IMR-90 (cell line): Measurements from ENCODE around the gene NOP16. TPM values are rescaled to one million over a fixed set of nuclear protein-coding genes. Genes with fewer than 3 reads are reported as not detected.

Experiments
- ATAC-seq: fragments of 200-7000 bp; cut with Tn5 transposase; 2 replicates; pipeline ENCODE4 v1.9.1; 2020; ENCODE audit warnings: low read depth, mild to moderate bottlenecking, moderate library complexity
- BruUV-seq: library from RNA; stranded (reverse); fragments of 400-500 nt; replicated peaks from 2 replicates; lab custom pipeline; 2021; lab: Mats Ljungman, UMichigan
- CTCF ChIA-PET: fragments of 300-600 bp; formaldehyde crosslinking; extraction: SDS; loops from one replicate; lab custom pipeline; 2021; ENCODE audit warnings: antibody characterized with exemption; lab: Yijun Ruan, JAX
- POLR2A ChIA-PET: fragments of 300-600 bp; sonication (Branson Sonifier 250); formaldehyde crosslinking; loops from one replicate; lab custom pipeline; 2022; ENCODE audit warnings: antibody characterized with exemption; ENCODE audit not compliant: unreplicated experiment; lab: Charles Lee
- DNase-seq: peaks from one replicate; pipeline ENCODE4 v3.0.0; 2013
- H2AFZ ChIP-seq: replicated peaks from 2 replicates; pipeline ENCODE3; 2013; ENCODE audit warnings: low read length, mild to moderate bottlenecking; ENCODE audit not compliant: poor library complexity
- H2AK5ac ChIP-seq: 2 replicates; pipeline ENCODE4 v1.6.1; 2013; ENCODE audit warnings: low read depth, low read length, inconsistent platforms
- H2AK9ac ChIP-seq: replicated peaks from 2 replicates; pipeline ENCODE3; 2013; ENCODE audit warnings: mild to moderate bottlenecking, low read depth, low read length, moderate library complexity; ENCODE audit not compliant: poor library complexity
- H2BK120ac ChIP-seq: 2 replicates; pipeline ENCODE4 v1.6.1; 2013; ENCODE audit warnings: low read depth, low read length, inconsistent platforms
- H2BK15ac ChIP-seq: 3 replicates; pipeline ENCODE4 v1.6.1; 2013; ENCODE audit warnings: low read depth, low read length, inconsistent platforms
- H2BK20ac ChIP-seq: 2 replicates; pipeline ENCODE4 v1.6.1; 2013; ENCODE audit warnings: low read depth, mild to moderate bottlenecking, inconsistent platforms, low read length, moderate library complexity
- H2BK5ac ChIP-seq: 2 replicates; pipeline ENCODE4 v1.6.1; 2013; ENCODE audit warnings: mild to moderate bottlenecking, low read depth, low read length, inconsistent platforms; ENCODE audit not compliant: poor library complexity, severe bottlenecking
- H3K14ac ChIP-seq: replicated peaks from 2 replicates; pipeline ENCODE4 v1.6.1; 2013; ENCODE audit warnings: low read depth, low read length, inconsistent platforms
- H3K18ac ChIP-seq: 2 replicates; pipeline ENCODE4 v1.6.1; 2013; ENCODE audit warnings: low read depth, low read length, control low read depth
- H3K23ac ChIP-seq: 2 replicates; pipeline ENCODE4 v1.6.1; 2013; ENCODE audit warnings: low read depth, low read length, inconsistent platforms
- H3K27ac ChIP-seq: 2 replicates; pipeline ENCODE4 v1.5.1; 2013; ENCODE audit warnings: mild to moderate bottlenecking, control low read depth, low read length; ENCODE audit not compliant: insufficient read depth
- H3K27me3 ChIP-seq: 2 replicates; pipeline ENCODE4 v1.6.1; 2013; ENCODE audit warnings: low read length; ENCODE audit not compliant: control insufficient read depth, insufficient read depth
- H3K36me3 ChIP-seq: 2 replicates; pipeline ENCODE4 v1.6.1; 2013; ENCODE audit warnings: low read length, mixed read lengths; ENCODE audit not compliant: control insufficient read depth, insufficient read depth
- H3K4ac ChIP-seq: 2 replicates; pipeline ENCODE4 v1.6.1; 2013; ENCODE audit warnings: low read depth, low read length, inconsistent platforms
- H3K4me1 ChIP-seq: 2 replicates; pipeline ENCODE4 v1.6.1; 2013; ENCODE audit warnings: low read length, mixed read lengths; ENCODE audit not compliant: control insufficient read depth, insufficient read depth
- H3K4me2 ChIP-seq: 2 replicates; pipeline ENCODE4 v1.6.1; 2013; ENCODE audit warnings: low read depth, mild to moderate bottlenecking, control low read depth, low read length, moderate library complexity
- H3K4me3 ChIP-seq: 2 replicates; pipeline ENCODE4 v1.5.1; 2013; ENCODE audit warnings: low read depth, mild to moderate bottlenecking, control low read depth, low read length, moderate library complexity; ENCODE audit not compliant: insufficient read depth
- H3K56ac ChIP-seq: 2 replicates; pipeline ENCODE4 v1.6.1; 2013; ENCODE audit warnings: low read length, inconsistent platforms; ENCODE audit not compliant: insufficient read depth; ENCODE audit errors: extremely low read depth
- H3K79me1 ChIP-seq, 2 experiments: 2 replicates each; pipeline ENCODE4 v1.6.1; 2013; ENCODE audit warnings: low read length in 2 of 2, inconsistent platforms in 1 of 2, low read depth in 1 of 2
- H3K9ac ChIP-seq: 2 replicates; pipeline ENCODE4 v1.6.1; 2013; ENCODE audit warnings: low read depth, low read length, control low read depth
- H3K9me1 ChIP-seq: 2 replicates; pipeline ENCODE4 v1.6.1; 2013; ENCODE audit warnings: low read length, inconsistent platforms; ENCODE audit not compliant: insufficient read depth
- H3K9me3 ChIP-seq: 2 replicates; pipeline ENCODE4 v1.6.1; 2013; ENCODE audit warnings: low read length; ENCODE audit not compliant: control insufficient read depth, insufficient read depth
- H4K20me1 ChIP-seq: 2 replicates; pipeline ENCODE4 v1.6.1; 2013; ENCODE audit warnings: low read length, inconsistent platforms; ENCODE audit not compliant: insufficient read depth
- H4K5ac ChIP-seq: 2 replicates; pipeline ENCODE4 v1.6.1; 2013; ENCODE audit warnings: mild to moderate bottlenecking, low read depth, low read length, control low read depth
- H4K8ac ChIP-seq, 2 experiments: 2 replicates each; pipeline ENCODE4 v1.6.1; 2013; ENCODE audit warnings: low read depth in 2 of 2, low read length in 2 of 2, control low read depth in 1 of 2, inconsistent platforms in 1 of 2
- H4K91ac ChIP-seq: 2 replicates; pipeline ENCODE4 v1.6.1; 2013; ENCODE audit warnings: low read depth, low read length, inconsistent platforms; ENCODE audit not compliant: insufficient read depth
- CHD1 ChIP-seq: IDR thresholded peaks from 2 replicates; pipeline ENCODE4 v1.6.1; 2012; ENCODE audit warnings: low read depth, low read length, improper control_type of control experiment
- POLR2A ChIP-seq: IDR thresholded peaks from 2 replicates; pipeline ENCODE4 v1.6.1; 2012; ENCODE audit warnings: mild to moderate bottlenecking, low read depth, low read length
- RCOR1 ChIP-seq: IDR thresholded peaks from 2 replicates; pipeline ENCODE4 v1.6.1; 2012; ENCODE audit warnings: mild to moderate bottlenecking, low read length, improper control_type of control experiment; ENCODE audit not compliant: insufficient replicate concordance
- WGBS, 2 experiments: methylation state at CpG; one replicate each; pipeline versions ENCODE4 v1.1.5 to v1.1.7; 2013; ENCODE audit warnings: missing lambda C conversion rate in 2 of 2; ENCODE audit not compliant: insufficient read length in 1 of 2; ENCODE audit errors: extremely low coverage in 2 of 2; 5-methylcytosine and 5-hydroxymethylcytosine counted together
- dilution Hi-C: fragments of 300-500 bp; cut with HindIII; formaldehyde crosslinking; loops from one replicate; pipeline ENCODE4 v1.14.3; 2018; ENCODE audit warnings: low sequenced_read_pairs; ENCODE audit not compliant: unreplicated experiment
- in situ Hi-C: fragments of 300-500 bp; cut with MboI; formaldehyde crosslinking; loops from 3 replicates; pipeline ENCODE4 v1.14.3; 2019; ENCODE audit warnings: low sequenced_read_pairs, inconsistent platforms, mixed read lengths
- intact Hi-C: fragments of 100-400 bp; cut with micrococcal nuclease; formaldehyde crosslinking; loops from 2 replicates; pipeline ENCODE4 v1.10.0; 2022
- polyA plus RNA-seq, 3 experiments: library from polyadenylated mRNA; depleted of rRNA; stranded (reverse); fragments of >200 nt; gene quantifications; 2 replicates each; pipeline ENCODE4 v1.2.3, GENCODE V29; 2012; ENCODE audit warnings: low replicate concordance in 1 of 3
- total RNA-seq: library from RNA; depleted of rRNA; stranded (reverse); fragments of >200 nt; gene quantifications from 2 replicates; pipeline ENCODE4 v1.2.3, GENCODE V29; 2012
- TF ChIP-seq, protein P1 (sequence below): fragments of 150-350 bp; IDR thresholded peaks from 2 replicates; pipeline ENCODE4 v1.6.1; 2017; ENCODE audit warnings: mild to moderate bottlenecking, antibody characterized with exemption, low read length, low read depth

Gene NOP16
- total and polyA plus RNA-seq, 2 of the 4 experiments (the other 2 are of a cell fraction), result 28.0 to 60.4 TPM

DNA sequence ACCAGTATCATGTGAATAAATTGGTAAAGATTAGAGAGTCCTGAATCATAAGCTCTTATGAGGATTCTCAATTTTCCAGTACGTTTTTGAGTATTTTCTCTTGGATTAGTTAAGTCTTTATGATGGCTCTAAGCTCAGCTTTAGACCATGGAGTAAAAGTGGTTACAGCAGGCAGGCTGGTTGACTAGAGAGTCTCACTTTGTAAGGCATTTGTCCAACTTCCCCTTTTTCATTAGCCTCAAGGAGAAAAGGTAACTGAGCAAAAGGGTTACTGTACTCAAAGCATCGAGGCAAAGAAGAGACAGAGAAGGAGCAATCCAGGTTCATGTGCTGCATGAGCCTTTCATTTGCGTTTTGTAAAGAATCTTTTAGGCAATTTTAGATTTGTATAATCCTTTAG, 8.5 kb downstream of the NOP16 start:
- Histone ChIP-seq H4K5ac (no peak overlapping the region), H3K36me3 (peaks cover 32% of the 10 kb centered on the region), H3K27ac (no peak overlapping the region), H3K4me1 (no peaks in the 10 kb centered on the region), H2AFZ (no peak overlapping the region), H3K9me3 (no peaks in the 10 kb centered on the region), H3K27me3 (no peaks in the 10 kb centered on the region), H3K9me1 (no peaks in the 10 kb centered on the region), H2AK9ac (no peak overlapping the region), H2BK5ac (no peak overlapping the region), H3K14ac (no peak overlapping the region), H3K18ac (no peak overlapping the region), H4K91ac (no peak overlapping the region), H3K4me3 (no peak overlapping the region), H3K4me2 (no peak overlapping the region), H3K9ac (no peak overlapping the region), H2BK20ac (no peak overlapping the region), H4K20me1 (no peaks in the 10 kb centered on the region), H2BK15ac (no peak overlapping the region), H3K56ac (no peak overlapping the region), H2AK5ac (no peak overlapping the region), H3K23ac (no peak overlapping the region), H4K8ac (no peak overlapping the region), H2BK120ac (no peak overlapping the region), H3K79me1 (peaks cover 4 to 5% of the 10 kb centered on the region in 2 experiments; a peak in 1 of 4 replicates), H3K4ac (no peak overlapping the region)
- ChIA-PET POLR2A (no interaction called here), CTCF (no interaction called here)
- DNase-seq, result no peak
- no TSS peak for BruUV-seq
- TF ChIP-seq POLR2A (no peak), RCOR1 (no peak), CHD1 (no peak)
- TF ChIP-seq, protein P1, sequence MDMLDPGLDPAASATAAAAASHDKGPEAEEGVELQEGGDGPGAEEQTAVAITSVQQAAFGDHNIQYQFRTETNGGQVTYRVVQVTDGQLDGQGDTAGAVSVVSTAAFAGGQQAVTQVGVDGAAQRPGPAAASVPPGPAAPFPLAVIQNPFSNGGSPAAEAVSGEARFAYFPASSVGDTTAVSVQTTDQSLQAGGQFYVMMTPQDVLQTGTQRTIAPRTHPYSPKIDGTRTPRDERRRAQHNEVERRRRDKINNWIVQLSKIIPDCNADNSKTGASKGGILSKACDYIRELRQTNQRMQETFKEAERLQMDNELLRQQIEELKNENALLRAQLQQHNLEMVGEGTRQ, result no peak
- no peak for ATAC-seq
- 80% methylated on average over 1 of the region's 3 CpGs; no CpG with 5 or more reads in 1 of the 2 experiments for WGBS, 2 experiments
- intact Hi-C loops, result no loop called here
- in situ Hi-C loops, result no loop called here
- dilution Hi-C loops, result no loop called here
